ENCODE measurements around the gene SPINK5.

The SPINK5 gene

DNA sequence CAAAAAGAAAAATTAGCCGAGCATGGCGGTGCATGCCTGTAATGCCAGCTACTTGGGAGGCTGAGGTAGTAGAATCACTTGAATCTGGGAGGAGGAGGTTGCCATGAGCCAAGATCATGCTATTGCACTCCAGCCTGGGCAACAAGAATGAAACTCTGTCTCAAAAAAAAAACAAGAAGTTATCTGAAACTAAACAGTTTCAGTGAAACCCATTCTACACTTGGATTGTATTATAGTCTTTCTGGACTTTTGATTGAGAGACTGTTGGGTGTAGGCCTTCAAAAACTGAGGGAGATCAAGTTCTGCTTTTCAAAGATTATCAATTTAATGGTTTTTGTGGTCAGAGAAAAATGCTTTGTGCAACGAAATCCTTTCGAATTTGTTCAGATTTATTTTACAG lies 34.6 kb upstream of the SPINK5 start:
- Histone ChIP-seq H2BK12ac (ENCODE audit: low read length) (no peak overlapping the region), H3K36me3 (ENCODE audit: control insufficient read depth in 1 of 2, insufficient read depth in 2 of 2, low read length in 2 of 2) (no peaks in the 10 kb centered on the region), H3K14ac (ENCODE audit: low read length) (no peak overlapping the region), H3K9ac (ENCODE audit: low read length) (no peak overlapping the region), H2AFZ (ENCODE audit: insufficient read depth, low read length, poor library complexity) (no peak overlapping the region), H3K4me2 (ENCODE audit: low read length) (no peak overlapping the region), H3K27ac (ENCODE audit: low read depth, low read length) (no peak overlapping the region), H4K91ac (ENCODE audit: low read depth, low read length) (no peak overlapping the region), H2BK120ac (ENCODE audit: insufficient read depth, low read length, poor library complexity) (no peak overlapping the region), H3K23ac (ENCODE audit: low read length) (no peak overlapping the region), H3K18ac (ENCODE audit: low read length) (no peak overlapping the region), H3K79me2 (ENCODE audit: control insufficient read depth, insufficient read depth, low read length, poor library complexity) (no peaks in the 10 kb centered on the region), H4K8ac (ENCODE audit: low read depth, low read length) (no peak overlapping the region), H2AK5ac (ENCODE audit: low read length) (no peak overlapping the region), H3K4me1 (ENCODE audit: control insufficient read depth in 1 of 2, insufficient read depth in 2 of 2, low read length in 2 of 2) (no peaks in the 10 kb centered on the region), H2BK5ac (ENCODE audit: low read depth, low read length, poor library complexity) (no peak overlapping the region), H3K9me3 (ENCODE audit: insufficient read depth, low read depth, low read length) (no peaks in the 10 kb centered on the region), H4K12ac (ENCODE audit: low read depth, low read length) (no peak overlapping the region), H3K4ac (ENCODE audit: low read depth, low read length) (no peak overlapping the region), H3K4me3 (ENCODE audit: low read depth, low read length) (no peak overlapping the region), H3K79me1 (ENCODE audit: low read length) (no peaks in the 10 kb centered on the region), H3K27me3 (ENCODE audit: insufficient read depth, low read length) (no peaks in the 10 kb centered on the region)
- no peak for DNase-seq
- no CpG with 5 or more reads among the region's 4 CpGs for WGBS (ENCODE audit: extremely low coverage, insufficient coverage, insufficient read length)

DNA sequence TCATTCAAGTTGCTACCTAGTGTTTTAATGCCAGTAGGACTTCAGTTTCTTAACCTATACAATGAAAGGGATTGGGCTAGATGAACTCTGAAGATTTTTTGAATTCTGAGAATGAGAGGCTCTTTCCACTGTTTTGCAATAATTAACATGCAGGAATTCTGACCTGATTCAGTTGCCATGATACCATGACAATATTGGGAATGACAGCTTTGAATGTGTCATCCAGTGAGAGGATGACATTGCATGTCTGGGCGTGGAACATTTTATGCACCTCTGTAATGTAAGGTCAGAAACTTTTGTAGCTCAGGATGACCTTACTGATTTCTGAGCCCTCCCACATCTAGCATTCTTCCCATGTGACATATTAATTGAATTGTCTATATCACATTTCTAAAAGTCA lies 30.6 kb upstream of the SPINK5 start:
- Histone ChIP-seq H3K4me2 (ENCODE audit: low read length) (no peak overlapping the region), H3K4me3 (ENCODE audit: low read depth, low read length) (no peak overlapping the region), H2BK5ac (ENCODE audit: low read depth, low read length, poor library complexity) (no peak overlapping the region), H3K23ac (ENCODE audit: low read length) (no peak overlapping the region), H2BK12ac (ENCODE audit: low read length) (no peak overlapping the region), H3K79me1 (ENCODE audit: low read length) (no peaks in the 10 kb centered on the region), H3K36me3 (ENCODE audit: control insufficient read depth in 1 of 2, insufficient read depth in 2 of 2, low read length in 2 of 2) (no peaks in the 10 kb centered on the region), H3K14ac (ENCODE audit: low read length) (no peak overlapping the region), H2AK5ac (ENCODE audit: low read length) (no peak overlapping the region), H4K91ac (ENCODE audit: low read depth, low read length) (no peak overlapping the region), H3K79me2 (ENCODE audit: control insufficient read depth, insufficient read depth, low read length, poor library complexity) (no peaks in the 10 kb centered on the region), H3K9me3 (ENCODE audit: insufficient read depth, low read depth, low read length) (no peaks in the 10 kb centered on the region), H2BK120ac (ENCODE audit: insufficient read depth, low read length, poor library complexity) (no peak overlapping the region), H3K4me1 (ENCODE audit: control insufficient read depth in 1 of 2, insufficient read depth in 2 of 2, low read length in 2 of 2) (no peaks in the 10 kb centered on the region), H3K27me3 (ENCODE audit: insufficient read depth, low read length) (no peaks in the 10 kb centered on the region), H2AFZ (ENCODE audit: insufficient read depth, low read length, poor library complexity) (no peak overlapping the region), H4K8ac (ENCODE audit: low read depth, low read length) (no peak overlapping the region), H3K27ac (ENCODE audit: low read depth, low read length) (no peak overlapping the region), H3K18ac (ENCODE audit: low read length) (no peak overlapping the region), H4K12ac (ENCODE audit: low read depth, low read length) (no peak overlapping the region), H3K9ac (ENCODE audit: low read length) (no peak overlapping the region), H3K4ac (ENCODE audit: low read depth, low read length) (no peak overlapping the region)
- DNase-seq: peak; percentile 76 to 94
- WGBS (ENCODE audit: extremely low coverage, insufficient coverage, insufficient read length): no CpG with 5 or more reads among the region's 1 CpG

DNA sequence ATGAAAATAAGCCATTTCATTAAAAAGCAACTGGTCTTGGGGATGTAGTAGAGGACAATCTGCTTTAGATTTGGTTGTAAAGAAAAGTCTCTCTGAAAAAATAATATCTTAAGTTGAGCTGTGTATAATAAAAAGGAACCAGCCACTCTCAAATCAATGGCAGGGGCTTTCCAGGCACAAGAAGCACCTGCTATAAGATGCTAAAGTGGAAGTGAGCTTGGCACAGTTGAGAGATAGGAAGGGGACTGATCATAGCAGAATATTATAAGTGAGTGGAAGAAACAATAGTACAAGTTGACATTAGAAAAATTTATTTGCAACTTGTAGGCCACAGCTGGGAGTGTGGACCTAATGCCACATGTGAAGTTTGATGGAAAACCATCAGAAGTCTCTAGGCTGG lies 28.1 kb upstream of the SPINK5 start:
- H4K91ac ChIP-seq (ENCODE audit: low read depth, low read length): no peak overlapping the region
- no peak for DNase-seq
- H3K4ac ChIP-seq (ENCODE audit: low read depth, low read length): no peak overlapping the region
- no peak overlapping the region for H4K8ac ChIP-seq (ENCODE audit: low read depth, low read length)
- H3K4me3 ChIP-seq (ENCODE audit: low read depth, low read length): no peak overlapping the region
- no peaks in the 10 kb centered on the region for H3K79me2 ChIP-seq (ENCODE audit: control insufficient read depth, insufficient read depth, low read length, poor library complexity)
- H2AFZ ChIP-seq (ENCODE audit: insufficient read depth, low read length, poor library complexity): no peak overlapping the region
- H2AK5ac ChIP-seq (ENCODE audit: low read length): no peak overlapping the region
- H3K14ac ChIP-seq (ENCODE audit: low read length): no peak overlapping the region
- no peak overlapping the region for H3K23ac ChIP-seq (ENCODE audit: low read length)
- H3K4me1 ChIP-seq (ENCODE audit: control insufficient read depth in 1 of 2, insufficient read depth in 2 of 2, low read length in 2 of 2): no peaks in the 10 kb centered on the region
- H2BK5ac ChIP-seq (ENCODE audit: low read depth, low read length, poor library complexity): no peak overlapping the region
- H3K27ac ChIP-seq (ENCODE audit: low read depth, low read length): no peak overlapping the region
- no peak overlapping the region for H3K18ac ChIP-seq (ENCODE audit: low read length)
- H3K36me3 ChIP-seq (ENCODE audit: control insufficient read depth in 1 of 2, insufficient read depth in 2 of 2, low read length in 2 of 2): no peaks in the 10 kb centered on the region
- H4K12ac ChIP-seq (ENCODE audit: low read depth, low read length): no peak overlapping the region
- no peak overlapping the region for H2BK12ac ChIP-seq (ENCODE audit: low read length)
- no peak overlapping the region for H3K9ac ChIP-seq (ENCODE audit: low read length)
- no peaks in the 10 kb centered on the region for H3K9me3 ChIP-seq (ENCODE audit: insufficient read depth, low read depth, low read length)
- no peak overlapping the region for H2BK120ac ChIP-seq (ENCODE audit: insufficient read depth, low read length, poor library complexity)
- H3K79me1 ChIP-seq (ENCODE audit: low read length): no peaks in the 10 kb centered on the region
- no peaks in the 10 kb centered on the region for H3K27me3 ChIP-seq (ENCODE audit: insufficient read depth, low read length)
- no peak overlapping the region for H3K4me2 ChIP-seq (ENCODE audit: low read length)

DNA sequence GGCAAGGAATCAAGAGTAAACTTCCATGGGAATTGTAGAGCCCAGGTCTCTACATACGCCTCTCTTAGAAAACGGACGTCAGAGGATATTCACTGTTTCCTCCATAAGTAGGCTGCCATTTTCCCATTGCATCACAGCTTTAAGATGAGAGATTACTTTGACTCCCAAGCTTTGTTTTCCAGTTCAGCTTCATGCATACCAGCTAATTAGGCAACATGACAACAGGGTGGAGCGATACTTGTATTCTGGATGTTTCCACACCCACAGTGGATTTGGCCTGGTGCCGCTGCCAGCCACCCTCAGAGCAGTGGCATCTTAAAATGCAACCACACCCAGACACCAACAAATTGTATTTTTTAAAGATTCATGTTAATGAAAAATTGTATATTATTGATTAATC lies 20.9 kb upstream of the SPINK5 start:
- H2AK5ac ChIP-seq (ENCODE audit: low read length): no peak overlapping the region
- H3K4me3 ChIP-seq (ENCODE audit: low read depth, low read length): no peak overlapping the region
- no peaks in the 10 kb centered on the region for H3K79me1 ChIP-seq (ENCODE audit: low read length)
- H3K36me3 ChIP-seq (ENCODE audit: control insufficient read depth in 1 of 2, insufficient read depth in 2 of 2, low read length in 2 of 2): no peaks in the 10 kb centered on the region
- H3K4ac ChIP-seq (ENCODE audit: low read depth, low read length): no peak overlapping the region
- no peak overlapping the region for H3K14ac ChIP-seq (ENCODE audit: low read length)
- no peak overlapping the region for H2BK120ac ChIP-seq (ENCODE audit: insufficient read depth, low read length, poor library complexity)
- no peaks in the 10 kb centered on the region for H3K79me2 ChIP-seq (ENCODE audit: control insufficient read depth, insufficient read depth, low read length, poor library complexity)
- H3K27me3 ChIP-seq (ENCODE audit: insufficient read depth, low read length): no peaks in the 10 kb centered on the region
- no peak overlapping the region for H3K27ac ChIP-seq (ENCODE audit: low read depth, low read length)
- H3K18ac ChIP-seq (ENCODE audit: low read length): no peak overlapping the region
- H3K9ac ChIP-seq (ENCODE audit: low read length): no peak overlapping the region
- no peak overlapping the region for H4K12ac ChIP-seq (ENCODE audit: low read depth, low read length)
- no peak overlapping the region for H3K23ac ChIP-seq (ENCODE audit: low read length)
- no peak overlapping the region for H2BK12ac ChIP-seq (ENCODE audit: low read length)
- WGBS (ENCODE audit: extremely low coverage, insufficient coverage, insufficient read length): no CpG with 5 or more reads among the region's 5 CpGs
- no peak overlapping the region for H4K91ac ChIP-seq (ENCODE audit: low read depth, low read length)
- DNase-seq: peak; percentile 23 to 77
- no peak overlapping the region for H2BK5ac ChIP-seq (ENCODE audit: low read depth, low read length, poor library complexity)
- no peak overlapping the region for H2AFZ ChIP-seq (ENCODE audit: insufficient read depth, low read length, poor library complexity)
- H3K4me2 ChIP-seq (ENCODE audit: low read length): no peak overlapping the region
- no peaks in the 10 kb centered on the region for H3K9me3 ChIP-seq (ENCODE audit: insufficient read depth, low read depth, low read length)
- H3K4me1 ChIP-seq (ENCODE audit: control insufficient read depth in 1 of 2, insufficient read depth in 2 of 2, low read length in 2 of 2): no peaks in the 10 kb centered on the region
- H4K8ac ChIP-seq (ENCODE audit: low read depth, low read length): no peak overlapping the region

DNA sequence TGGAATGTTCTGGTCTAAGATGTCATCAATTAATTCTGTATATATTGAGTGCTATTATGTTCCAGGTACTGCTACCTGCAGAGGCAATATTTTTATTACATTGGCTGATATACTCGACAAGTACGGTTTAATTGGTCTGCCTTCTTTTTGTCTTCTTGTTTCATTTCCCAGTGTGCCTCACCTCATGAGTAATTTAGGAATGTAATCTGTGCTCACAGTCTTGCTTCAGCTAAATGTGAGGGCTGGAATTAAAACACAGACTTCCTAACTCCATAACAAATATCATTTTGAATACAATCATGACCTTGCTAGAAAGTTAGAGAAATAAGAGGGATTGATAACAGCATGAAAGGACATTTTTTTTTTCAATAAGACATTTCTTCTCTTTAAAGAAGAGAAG lies 20.1 kb upstream of the SPINK5 start:
- Histone ChIP-seq H2AFZ (ENCODE audit: insufficient read depth, low read length, poor library complexity) (no peak overlapping the region), H4K12ac (ENCODE audit: low read depth, low read length) (no peak overlapping the region), H3K27ac (ENCODE audit: low read depth, low read length) (no peak overlapping the region), H3K79me2 (ENCODE audit: control insufficient read depth, insufficient read depth, low read length, poor library complexity) (no peaks in the 10 kb centered on the region), H3K36me3 (ENCODE audit: control insufficient read depth in 1 of 2, insufficient read depth in 2 of 2, low read length in 2 of 2) (no peaks in the 10 kb centered on the region), H3K4me3 (ENCODE audit: low read depth, low read length) (no peak overlapping the region), H3K79me1 (ENCODE audit: low read length) (no peaks in the 10 kb centered on the region), H2BK120ac (ENCODE audit: insufficient read depth, low read length, poor library complexity) (no peak overlapping the region), H3K14ac (ENCODE audit: low read length) (no peak overlapping the region), H3K4ac (ENCODE audit: low read depth, low read length) (no peak overlapping the region), H3K4me1 (ENCODE audit: control insufficient read depth in 1 of 2, insufficient read depth in 2 of 2, low read length in 2 of 2) (no peaks in the 10 kb centered on the region), H2AK5ac (ENCODE audit: low read length) (no peak overlapping the region), H3K4me2 (ENCODE audit: low read length) (no peak overlapping the region), H3K9ac (ENCODE audit: low read length) (no peak overlapping the region), H4K8ac (ENCODE audit: low read depth, low read length) (no peak overlapping the region), H3K23ac (ENCODE audit: low read length) (no peak overlapping the region), H3K18ac (ENCODE audit: low read length) (no peak overlapping the region), H2BK5ac (ENCODE audit: low read depth, low read length, poor library complexity) (no peak overlapping the region), H2BK12ac (ENCODE audit: low read length) (no peak overlapping the region), H3K9me3 (ENCODE audit: insufficient read depth, low read depth, low read length) (no peaks in the 10 kb centered on the region), H4K91ac (ENCODE audit: low read depth, low read length) (no peak overlapping the region), H3K27me3 (ENCODE audit: insufficient read depth, low read length) (no peaks in the 10 kb centered on the region)
- peak in 1 of 2 donors; percentile 68 for DNase-seq
- no CpG with 5 or more reads among the region's 2 CpGs for WGBS (ENCODE audit: extremely low coverage, insufficient coverage, insufficient read length)
